SU-DHL-6 (cell line): ENCODE results near the gene CTTN.

Experiments used
- EZH2phosphoT487 ChIP-seq: fragments of 200-600 bp; sonication (generic), shearing (Covaris generic); conservative IDR thresholded peaks from 2 replicates; pipeline ENCODE4 v1.6.1; 2018; ENCODE audit warnings: mild to moderate bottlenecking, antibody characterized with exemption, low read length, moderate library complexity, mixed read lengths
- TF ChIP-seq, protein P1 (sequence below): fragments of 200-600 bp; sonication (generic); IDR thresholded peaks from one replicate; pipeline ENCODE4 v1.5.1; 2017; ENCODE audit warnings: antibody characterized with exemption, mild to moderate bottlenecking, low read length, moderate library complexity; ENCODE audit not compliant: insufficient read depth, poor library complexity, severe bottlenecking

DNA sequence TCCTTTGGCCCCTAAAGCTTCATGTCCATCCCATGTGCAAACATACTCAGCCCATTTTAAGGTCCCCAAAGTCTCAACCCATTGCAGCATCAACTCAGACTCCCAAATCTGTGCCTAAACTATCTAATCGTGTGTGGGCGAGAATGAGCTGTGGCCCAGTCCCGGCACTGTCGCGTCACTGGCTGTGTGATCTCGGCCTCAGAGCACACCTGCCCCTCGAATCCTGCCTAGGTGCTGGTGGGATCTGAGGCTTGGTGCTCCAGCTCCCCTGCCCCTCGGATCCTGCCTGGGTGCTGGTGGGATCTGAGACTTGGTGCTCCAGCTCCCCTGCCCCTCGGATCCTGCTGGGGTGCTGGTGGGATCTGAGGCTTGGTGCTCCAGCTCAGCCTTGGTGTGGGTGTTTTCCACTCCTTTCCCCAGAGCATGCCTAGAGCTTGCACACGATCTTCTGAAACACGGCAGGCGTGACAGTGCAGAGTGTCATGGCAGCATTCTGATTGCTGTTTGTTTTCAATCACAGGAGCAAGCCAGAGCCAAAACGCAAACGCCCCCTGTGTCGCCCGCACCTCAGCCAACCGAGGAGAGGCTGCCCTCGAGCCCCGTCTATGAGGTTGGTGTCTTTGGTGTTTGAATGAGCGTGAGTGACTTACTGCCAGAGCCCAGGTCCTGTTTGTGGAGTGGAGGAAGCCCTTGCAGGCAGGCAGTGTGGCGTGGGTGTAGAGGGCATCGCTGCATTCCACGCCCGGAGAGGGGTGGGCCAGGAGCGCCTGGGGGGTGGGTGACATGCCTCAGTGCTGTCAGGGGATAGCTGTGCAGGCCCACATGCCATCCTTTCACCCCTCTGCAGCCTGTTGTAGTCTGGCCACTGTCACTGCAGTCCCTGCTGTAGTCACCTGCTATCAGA is 32.6 kb downstream of the CTTN start:
- TF ChIP-seq, protein P1, sequence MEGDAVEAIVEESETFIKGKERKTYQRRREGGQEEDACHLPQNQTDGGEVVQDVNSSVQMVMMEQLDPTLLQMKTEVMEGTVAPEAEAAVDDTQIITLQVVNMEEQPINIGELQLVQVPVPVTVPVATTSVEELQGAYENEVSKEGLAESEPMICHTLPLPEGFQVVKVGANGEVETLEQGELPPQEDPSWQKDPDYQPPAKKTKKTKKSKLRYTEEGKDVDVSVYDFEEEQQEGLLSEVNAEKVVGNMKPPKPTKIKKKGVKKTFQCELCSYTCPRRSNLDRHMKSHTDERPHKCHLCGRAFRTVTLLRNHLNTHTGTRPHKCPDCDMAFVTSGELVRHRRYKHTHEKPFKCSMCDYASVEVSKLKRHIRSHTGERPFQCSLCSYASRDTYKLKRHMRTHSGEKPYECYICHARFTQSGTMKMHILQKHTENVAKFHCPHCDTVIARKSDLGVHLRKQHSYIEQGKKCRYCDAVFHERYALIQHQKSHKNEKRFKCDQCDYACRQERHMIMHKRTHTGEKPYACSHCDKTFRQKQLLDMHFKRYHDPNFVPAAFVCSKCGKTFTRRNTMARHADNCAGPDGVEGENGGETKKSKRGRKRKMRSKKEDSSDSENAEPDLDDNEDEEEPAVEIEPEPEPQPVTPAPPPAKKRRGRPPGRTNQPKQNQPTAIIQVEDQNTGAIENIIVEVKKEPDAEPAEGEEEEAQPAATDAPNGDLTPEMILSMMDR, result no peak
- no peak for TF ChIP-seq EZH2phosphoT487
